AG04450 (cell line): Measurements from ENCODE around the gene GPX6. TPM values are rescaled to one million over a fixed set of nuclear protein-coding genes. Genes with fewer than 3 reads are reported as not detected.

Experiments
- CTCF ChIA-PET: fragments of 300-600, 350-600 bp; formaldehyde crosslinking; extraction: SDS; loops from one replicate; lab custom pipeline; 2022; ENCODE audit warnings: antibody characterized with exemption, inconsistent platforms; lab: Charles Lee
- POLR2A ChIA-PET: fragments of 350-600 bp; formaldehyde crosslinking; extraction: SDS; loops from one replicate; lab custom pipeline; 2021; ENCODE audit warnings: antibody characterized with exemption, inconsistent platforms; lab: Yijun Ruan, JAX
- DNase-seq: peaks from one replicate; pipeline ENCODE4 v3.0.0-alpha.2; 2011; ENCODE audit warnings: low read depth, low spot score
- H3K27ac ChIP-seq: one replicate; pipeline ENCODE4 v1.5.1; 2012; ENCODE audit warnings: low read depth, low read length, control low read depth
- H3K27me3 ChIP-seq: one replicate; pipeline ENCODE4 v1.6.0; 2012; ENCODE audit warnings: low read length; ENCODE audit not compliant: control insufficient read depth, insufficient read depth
- H3K4me3 ChIP-seq: 2 replicates; pipeline ENCODE4 v1.5.1; 2011; ENCODE audit warnings: mild to moderate bottlenecking, low read depth, low read length, control low read depth
- H3K9me3 ChIP-seq: 2 replicates; pipeline ENCODE4 v1.5.1; 2012; ENCODE audit warnings: low read length; ENCODE audit not compliant: control insufficient read depth, insufficient read depth
- polyA plus RNA-seq: library from polyadenylated mRNA; depleted of rRNA; stranded (reverse); fragments of >200 nt; gene quantifications from 2 replicates; pipeline ENCODE4 v1.2.3, GENCODE V29; 2011; rRNA removed
- TF ChIP-seq, protein P1 (sequence below): IDR thresholded peaks from 2 replicates; pipeline ENCODE4 v1.5.1; 2011; ENCODE audit warnings: low read depth, low read length, control low read depth, inconsistent platforms

The GPX6 gene
- polyA plus RNA-seq, 1 experiment: not detected

DNA sequence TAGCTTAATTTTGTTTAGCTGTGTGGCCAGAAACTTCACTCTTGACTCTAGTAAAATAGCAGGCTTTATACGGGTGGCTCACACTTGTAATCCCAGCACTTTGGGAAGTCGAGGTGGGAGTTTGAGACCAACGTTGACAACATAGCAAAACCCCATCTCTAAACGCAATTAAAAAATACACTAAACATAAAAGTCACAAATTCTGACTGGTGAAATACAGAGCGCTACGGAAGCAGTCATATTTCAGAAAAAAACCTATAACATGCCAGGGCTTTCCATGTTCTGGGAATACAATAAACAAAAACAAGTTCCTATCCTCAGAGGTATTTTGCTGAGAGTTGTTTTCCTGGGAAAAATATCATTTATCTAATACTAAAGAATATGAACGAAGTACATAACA is 47.5 kb downstream of the GPX6 start:
- Histone ChIP-seq H3K4me3 (no peak overlapping the region), H3K27ac (no peak overlapping the region), H3K9me3 (no peaks in the 10 kb centered on the region; the same call in 1 of the 2 replicates), H3K27me3 (no peaks in the 10 kb centered on the region)
- POLR2A ChIA-PET: no interaction called here
- TF ChIP-seq, protein P1, sequence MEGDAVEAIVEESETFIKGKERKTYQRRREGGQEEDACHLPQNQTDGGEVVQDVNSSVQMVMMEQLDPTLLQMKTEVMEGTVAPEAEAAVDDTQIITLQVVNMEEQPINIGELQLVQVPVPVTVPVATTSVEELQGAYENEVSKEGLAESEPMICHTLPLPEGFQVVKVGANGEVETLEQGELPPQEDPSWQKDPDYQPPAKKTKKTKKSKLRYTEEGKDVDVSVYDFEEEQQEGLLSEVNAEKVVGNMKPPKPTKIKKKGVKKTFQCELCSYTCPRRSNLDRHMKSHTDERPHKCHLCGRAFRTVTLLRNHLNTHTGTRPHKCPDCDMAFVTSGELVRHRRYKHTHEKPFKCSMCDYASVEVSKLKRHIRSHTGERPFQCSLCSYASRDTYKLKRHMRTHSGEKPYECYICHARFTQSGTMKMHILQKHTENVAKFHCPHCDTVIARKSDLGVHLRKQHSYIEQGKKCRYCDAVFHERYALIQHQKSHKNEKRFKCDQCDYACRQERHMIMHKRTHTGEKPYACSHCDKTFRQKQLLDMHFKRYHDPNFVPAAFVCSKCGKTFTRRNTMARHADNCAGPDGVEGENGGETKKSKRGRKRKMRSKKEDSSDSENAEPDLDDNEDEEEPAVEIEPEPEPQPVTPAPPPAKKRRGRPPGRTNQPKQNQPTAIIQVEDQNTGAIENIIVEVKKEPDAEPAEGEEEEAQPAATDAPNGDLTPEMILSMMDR: no peak
- CTCF ChIA-PET: no interaction called here
- no peak for DNase-seq

DNA sequence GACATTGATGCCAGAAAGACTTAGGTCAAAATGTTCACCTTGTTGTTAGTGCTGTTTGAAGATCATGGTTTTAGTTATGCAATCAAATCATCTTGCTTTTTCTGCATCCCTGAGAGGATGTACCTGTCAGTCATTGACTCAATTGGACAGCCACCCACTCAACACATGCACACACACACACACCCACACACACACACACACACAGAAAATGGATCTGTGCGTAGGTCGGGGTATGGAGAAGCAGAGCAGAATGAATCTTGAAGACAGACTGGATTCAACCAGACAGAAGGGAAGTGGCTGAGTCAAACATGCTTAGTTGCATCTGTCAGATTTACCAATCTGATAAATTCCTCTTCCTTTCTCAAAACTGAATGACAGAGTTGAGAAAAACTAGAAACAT is 53.2 kb downstream of the GPX6 start:
- no peak for DNase-seq
- H3K9me3 ChIP-seq: no peaks in the 10 kb centered on the region
- POLR2A ChIA-PET: no interaction called here
- CTCF ChIA-PET: no interaction called here
- TF ChIP-seq, protein P1: no peak
- no peak overlapping the region for H3K4me3 ChIP-seq
- H3K27ac ChIP-seq: no peak overlapping the region
- H3K27me3 ChIP-seq: no peaks in the 10 kb centered on the region

DNA sequence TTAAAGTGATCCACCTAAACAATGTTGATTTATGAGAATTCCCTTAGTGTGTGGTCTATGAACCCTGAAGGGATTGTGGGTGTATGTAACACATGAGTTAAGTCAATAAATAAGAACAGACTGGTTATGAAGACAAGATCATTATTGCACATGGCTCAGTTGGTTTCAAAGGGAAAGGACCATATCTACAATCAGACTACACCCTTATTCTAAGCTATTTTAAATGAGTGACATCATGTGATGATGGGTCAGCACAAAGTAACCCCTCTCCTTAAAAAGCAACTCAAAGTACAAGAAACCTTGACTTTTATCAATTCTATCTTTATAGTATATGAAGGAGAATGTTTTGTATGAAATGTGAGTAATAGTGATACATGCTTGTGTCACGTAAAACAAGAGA is 57.0 kb downstream of the GPX6 start:
- peaks cover 3% of the 10 kb centered on the region for H3K27me3 ChIP-seq
- H3K4me3 ChIP-seq: no peak overlapping the region
- no peaks in the 10 kb centered on the region for H3K9me3 ChIP-seq
- ChIA-PET POLR2A (no interaction called here), CTCF (no interaction called here)
- DNase-seq: no peak
- H3K27ac ChIP-seq: no peak overlapping the region
- TF ChIP-seq, protein P1: no peak

Other genes with a start within 250 kb of the GPX6 start
- gene ZSCAN26, start 248.7 kb downstream of the GPX6 start, polyA plus RNA-seq: 17.9 and 24.0 TPM in 2 replicates
- gene PGBD1, start 234.2 kb downstream of the GPX6 start, polyA plus RNA-seq: 5.6 and 7.2 TPM in 2 replicates
- 5.0 TPM in 2 replicates for gene ZSCAN31, start 179.6 kb downstream of the GPX6 start, polyA plus RNA-seq
- 4.7 and 6.0 TPM in 2 replicates for gene ZKSCAN3, start 165.8 kb downstream of the GPX6 start, polyA plus RNA-seq
- 4.0 and 5.5 TPM in 2 replicates for gene ZSCAN12, start 116.0 kb downstream of the GPX6 start, polyA plus RNA-seq
- gene ZSCAN23, start 72.3 kb downstream of the GPX6 start, polyA plus RNA-seq: 3.5 and 4.6 TPM in 2 replicates
- not detected in 2 replicates for gene GPX5, start 10.1 kb upstream of the GPX6 start, polyA plus RNA-seq